HG02840 (cell line): Measurements from ENCODE around the gene FHIP2A.
"Not testable (repeated sequence)": the region's sequence is repeated elsewhere in the genome, so short reads cannot be mapped to it uniquely, and the experiment has no call there.

Experiments used
- ATAC-seq: cut with Tn5 transposase; IDR thresholded peaks from one replicate; pipeline ENCODE4 v1.9.1; 2021; ENCODE audit warnings: mild to moderate bottlenecking, moderate library complexity, moderate number of reproducible peaks; ENCODE audit not compliant: unreplicated experiment, low FRiP score

FHIP2A gene, protein sequence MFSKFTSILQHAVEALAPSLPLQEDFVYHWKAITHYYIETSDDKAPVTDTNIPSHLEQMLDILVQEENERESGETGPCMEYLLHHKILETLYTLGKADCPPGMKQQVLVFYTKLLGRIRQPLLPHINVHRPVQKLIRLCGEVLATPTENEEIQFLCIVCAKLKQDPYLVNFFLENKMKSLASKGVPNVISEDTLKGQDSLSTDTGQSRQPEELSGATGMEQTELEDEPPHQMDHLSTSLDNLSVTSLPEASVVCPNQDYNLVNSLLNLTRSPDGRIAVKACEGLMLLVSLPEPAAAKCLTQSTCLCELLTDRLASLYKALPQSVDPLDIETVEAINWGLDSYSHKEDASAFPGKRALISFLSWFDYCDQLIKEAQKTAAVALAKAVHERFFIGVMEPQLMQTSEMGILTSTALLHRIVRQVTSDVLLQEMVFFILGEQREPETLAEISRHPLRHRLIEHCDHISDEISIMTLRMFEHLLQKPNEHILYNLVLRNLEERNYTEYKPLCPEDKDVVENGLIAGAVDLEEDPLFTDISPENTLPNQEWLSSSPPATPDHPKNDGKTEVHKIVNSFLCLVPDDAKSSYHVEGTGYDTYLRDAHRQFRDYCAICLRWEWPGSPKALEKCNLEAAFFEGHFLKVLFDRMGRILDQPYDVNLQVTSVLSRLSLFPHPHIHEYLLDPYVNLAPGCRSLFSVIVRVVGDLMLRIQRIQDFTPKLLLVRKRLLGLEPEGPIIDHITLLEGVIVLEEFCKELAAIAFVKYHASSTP

DNA sequence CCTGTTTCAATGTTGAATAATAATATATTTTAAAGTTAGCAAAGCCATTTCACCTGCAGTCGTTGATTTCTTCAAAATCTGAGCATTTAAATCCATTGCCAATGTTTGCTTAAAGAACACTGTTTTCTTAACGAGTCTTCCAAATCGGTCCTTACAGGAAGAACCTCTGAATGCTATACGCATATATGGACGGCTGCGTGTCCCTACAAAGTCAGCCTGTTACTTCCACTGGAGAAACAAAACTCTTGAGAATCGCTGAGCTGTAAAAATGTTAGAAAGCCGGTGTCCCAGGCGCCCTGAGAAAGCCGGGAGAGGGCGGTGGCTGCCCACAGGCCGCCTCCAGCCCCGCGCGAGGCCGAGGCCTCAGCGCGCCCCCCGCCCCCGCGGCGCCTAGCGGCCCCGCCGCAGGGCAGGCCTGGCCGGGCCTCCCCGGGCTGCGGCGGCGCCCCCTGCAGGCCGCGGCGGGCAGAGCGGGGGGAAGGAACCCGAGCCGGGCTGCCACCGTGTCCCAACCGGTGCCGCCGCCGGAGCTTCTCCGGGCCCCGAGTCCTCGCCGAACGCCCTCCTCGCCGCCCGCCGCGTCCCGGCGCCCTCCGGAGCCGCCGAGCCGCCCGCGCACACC lies at the start of gene FHIP2A:
FHIP2A (plus strand) TSS at position 488 of the 622 bp plus-strand sequence. CDS start 299 bp downstream, outside the sequence.
- peak; percentile 75 for ATAC-seq

DNA sequence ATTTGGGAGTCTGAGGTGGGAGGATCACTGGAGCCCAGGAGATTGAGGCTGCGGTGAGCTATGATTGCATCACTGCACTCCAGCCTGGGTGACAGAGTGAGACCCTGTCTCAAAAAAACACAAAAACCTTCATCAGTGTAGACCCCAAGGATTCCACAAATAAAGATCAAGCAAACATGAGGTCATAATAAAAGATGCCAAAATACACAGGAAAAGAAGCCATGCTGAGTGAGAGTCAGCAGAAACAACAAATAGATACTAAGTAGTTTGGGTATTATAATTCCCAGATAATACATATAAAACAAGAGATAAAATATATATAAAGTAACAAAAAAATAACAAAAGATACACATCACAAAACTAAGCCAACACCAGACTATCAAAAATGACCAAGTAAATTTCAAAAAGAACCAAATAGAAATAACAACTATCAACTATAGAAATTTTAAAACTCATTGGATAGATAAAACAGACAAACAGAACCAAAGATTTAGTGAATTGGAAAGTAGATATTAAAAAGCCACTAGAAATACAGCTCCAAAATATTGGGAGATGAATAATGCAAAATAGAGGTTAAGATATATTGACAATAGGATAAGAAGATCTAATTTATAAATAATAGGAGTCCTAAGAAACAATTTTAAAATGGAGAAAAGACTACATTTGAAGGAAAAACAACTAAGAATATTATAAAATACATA lies 48.9 kb upstream of the FHIP2A start:
- no peak for ATAC-seq

DNA sequence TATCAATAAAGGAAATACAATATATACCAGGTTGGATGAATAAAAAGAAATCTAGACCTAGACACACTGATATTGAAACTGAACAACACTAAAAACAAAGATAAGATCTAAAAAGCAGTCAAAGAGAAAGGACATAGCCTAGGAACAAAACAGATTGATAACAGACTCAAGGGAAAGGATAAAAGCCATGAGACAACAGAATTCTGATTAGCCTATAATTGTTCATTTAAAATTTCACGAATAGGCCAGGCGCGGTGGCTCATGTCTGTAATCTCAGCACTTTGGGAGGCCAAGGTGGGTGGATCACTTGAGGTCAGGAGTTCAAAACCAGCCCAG lies 48.4 kb upstream of the FHIP2A start:
- no peak for ATAC-seq

DNA sequence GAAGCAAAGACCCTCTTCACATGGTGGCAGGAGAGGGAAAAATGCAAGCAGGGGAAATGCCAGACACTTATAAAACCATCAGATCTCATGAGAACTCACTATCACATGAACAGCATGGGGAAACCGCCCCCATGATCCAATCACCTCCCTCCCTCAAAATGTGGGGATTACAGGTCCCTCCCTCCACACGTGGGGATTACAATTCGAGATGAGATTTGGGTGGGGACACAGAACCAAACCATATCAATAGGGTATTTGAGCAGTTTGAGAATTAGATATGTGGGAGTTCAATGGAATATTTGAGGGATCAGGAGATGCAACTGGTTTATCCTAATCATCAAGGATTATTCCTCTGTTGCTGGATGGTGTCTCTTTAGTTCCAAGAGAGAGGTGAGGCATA lies 46.5 kb upstream of the FHIP2A start:
- not testable (repeated sequence) for ATAC-seq

DNA sequence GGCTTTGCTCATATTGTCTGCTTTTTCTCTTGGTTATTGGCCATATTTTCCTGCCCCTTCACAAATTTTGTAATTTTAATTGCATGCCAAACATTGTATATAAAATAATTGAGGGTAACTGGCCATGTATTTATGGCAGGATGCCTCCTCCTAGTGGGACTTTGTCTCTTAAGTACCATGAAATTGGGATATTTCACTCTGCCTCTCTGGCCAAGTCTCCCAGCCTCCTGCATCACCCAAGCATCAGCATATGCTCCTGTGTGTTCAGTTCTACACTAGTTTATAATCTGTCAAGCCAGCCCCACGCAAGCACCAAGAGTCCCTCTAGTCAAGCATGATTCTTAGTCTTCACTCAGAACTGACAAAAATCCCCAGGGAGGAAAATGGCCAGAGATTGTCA lies 44.2 kb upstream of the FHIP2A start:
- no peak for ATAC-seq

DNA sequence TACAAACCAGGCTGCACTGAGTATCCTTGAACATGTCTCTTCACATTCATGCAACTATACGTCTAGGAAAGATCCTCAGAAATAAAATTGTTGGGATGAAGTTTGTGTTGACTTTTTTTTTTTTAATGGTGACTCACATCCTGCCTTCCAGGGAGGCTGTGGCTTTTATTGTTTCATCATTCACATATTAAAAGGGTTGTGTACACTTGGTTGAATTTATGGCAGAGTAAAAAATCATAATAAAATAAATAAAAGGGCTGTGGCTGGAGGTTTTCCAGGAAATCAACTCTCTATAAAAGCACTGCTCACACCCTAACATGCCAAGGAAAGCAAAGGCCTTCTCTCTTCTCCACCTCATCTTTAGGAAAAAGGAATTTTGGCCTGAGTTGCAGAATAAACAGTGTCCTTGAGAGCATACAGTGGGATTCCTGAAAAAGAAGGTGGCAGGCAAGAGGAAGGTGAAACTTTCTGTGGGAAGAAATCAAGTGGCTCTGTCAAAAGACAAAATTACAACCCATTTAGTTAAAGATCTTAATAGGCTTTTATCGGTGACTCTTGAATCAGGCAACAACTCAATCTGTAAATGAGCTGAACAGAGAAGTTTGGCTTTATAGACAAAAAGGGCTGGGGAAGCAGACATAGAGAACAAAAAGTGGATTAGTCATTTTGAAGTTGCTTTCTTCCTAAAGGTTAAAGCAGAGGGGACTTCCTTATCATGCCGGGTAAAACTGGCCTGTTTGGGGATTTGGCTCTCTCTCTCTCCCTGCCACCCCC lies 41.6 kb upstream of the FHIP2A start:
- no peak for ATAC-seq

DNA sequence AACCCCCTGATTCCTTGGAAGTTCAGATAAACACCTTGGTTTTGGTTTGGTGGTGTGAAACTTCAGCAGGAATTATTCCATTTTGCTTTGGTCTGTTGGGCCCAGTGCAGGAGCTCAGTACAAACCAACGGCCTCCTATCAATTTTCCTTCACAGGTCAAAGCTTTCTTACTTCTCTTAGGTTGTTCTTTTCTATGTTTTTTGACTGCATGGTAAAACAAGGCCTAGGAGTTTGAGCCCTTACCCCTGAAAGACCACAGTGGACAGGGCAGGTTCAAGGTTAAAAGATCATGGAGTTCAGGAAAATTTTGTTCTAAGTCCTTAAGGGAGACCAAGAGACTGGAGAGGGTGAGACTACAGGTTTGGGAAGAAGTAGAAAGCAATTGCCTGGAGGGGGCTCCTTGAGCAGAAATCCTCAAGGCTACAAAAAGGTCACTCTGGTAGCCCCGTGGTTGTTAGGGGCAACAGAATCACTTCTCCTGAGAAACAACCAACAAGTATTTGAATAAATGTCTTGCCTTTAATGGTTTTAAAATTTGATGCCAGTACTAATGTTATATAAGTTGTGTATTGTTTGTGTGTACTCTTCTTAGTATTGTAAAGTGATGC lies 40.9 kb upstream of the FHIP2A start:
- ATAC-seq = no peak

DNA sequence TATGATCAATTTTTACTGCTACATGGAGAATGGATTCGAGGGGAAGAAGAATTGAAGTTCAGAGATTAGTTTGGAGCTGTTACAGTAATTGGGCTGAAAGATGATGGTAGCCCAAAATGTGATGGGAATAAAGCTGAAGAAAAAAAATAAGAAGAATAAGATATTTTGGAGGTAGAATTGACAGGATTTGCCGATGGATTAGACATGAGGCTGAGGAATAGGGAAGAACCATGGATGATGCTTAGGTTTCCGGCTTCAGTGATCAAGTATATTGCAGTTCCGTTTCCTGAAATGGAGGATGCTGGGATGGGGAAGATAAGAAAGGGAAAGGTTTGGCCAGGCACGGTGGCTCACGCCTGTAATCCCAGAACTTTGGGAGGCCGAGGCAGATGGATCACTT lies 38.9 kb upstream of the FHIP2A start:
- no peak for ATAC-seq

DNA sequence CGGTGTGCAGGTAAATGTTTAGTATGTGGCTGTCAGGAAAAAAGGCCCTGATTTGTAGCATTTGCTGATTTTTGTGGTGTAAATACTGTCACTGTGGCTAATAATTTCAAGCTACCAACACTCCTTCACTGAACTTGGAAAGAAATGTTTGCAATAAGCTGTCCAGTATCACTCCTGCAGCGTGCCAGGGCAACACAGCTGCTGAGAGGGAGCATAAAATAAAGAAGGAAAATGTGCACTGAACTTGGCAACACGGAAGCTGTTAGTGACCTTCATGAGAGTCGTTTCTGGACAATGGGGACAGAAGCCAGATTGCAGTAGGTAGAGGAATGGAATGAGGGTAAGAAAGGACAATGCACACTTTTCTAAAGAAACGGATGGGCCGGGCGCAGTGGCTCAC lies 37.9 kb upstream of the FHIP2A start:
- ATAC-seq = no peak

DNA sequence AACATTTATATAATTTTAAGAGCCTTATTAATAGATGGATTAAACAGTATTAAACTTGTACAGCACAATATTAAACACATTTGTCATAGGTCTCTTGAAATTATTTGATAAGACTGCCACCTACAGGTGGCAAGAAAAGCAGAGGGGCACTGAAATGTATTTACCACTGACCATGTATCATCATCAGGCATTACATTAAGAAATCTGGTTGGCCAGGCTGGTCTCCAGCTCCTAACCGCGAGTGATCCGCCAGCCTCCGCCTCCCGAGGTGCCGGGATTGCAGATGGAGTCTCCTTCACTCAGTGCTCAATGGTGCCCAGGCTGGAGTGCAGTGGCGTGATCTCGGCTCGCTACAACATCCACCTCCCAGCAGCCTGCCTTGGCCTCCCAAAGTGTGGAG lies 35.1 kb upstream of the FHIP2A start:
- not testable (repeated sequence) for ATAC-seq

DNA sequence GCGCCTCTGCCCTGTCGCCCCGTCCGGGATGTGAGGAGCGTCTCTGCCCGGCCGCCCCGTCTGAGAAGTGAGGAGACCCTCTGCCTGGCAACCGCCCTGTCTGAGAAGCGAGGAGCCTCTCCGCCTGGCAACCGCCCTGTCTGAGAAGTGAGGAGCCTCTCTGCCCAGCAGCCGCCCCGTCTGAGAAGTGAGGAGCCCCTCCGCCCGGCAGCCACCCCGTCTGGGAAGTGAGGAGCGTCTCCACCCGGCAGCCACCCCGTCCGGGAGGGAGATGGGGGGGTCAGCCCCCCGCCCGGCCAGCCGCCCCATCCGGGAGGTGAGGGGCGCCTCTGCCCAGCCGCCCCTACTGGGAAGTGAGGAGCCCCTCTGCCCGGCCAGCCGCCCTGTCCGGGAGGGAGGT lies 34.4 kb upstream of the FHIP2A start:
- not testable (repeated sequence) for ATAC-seq

DNA sequence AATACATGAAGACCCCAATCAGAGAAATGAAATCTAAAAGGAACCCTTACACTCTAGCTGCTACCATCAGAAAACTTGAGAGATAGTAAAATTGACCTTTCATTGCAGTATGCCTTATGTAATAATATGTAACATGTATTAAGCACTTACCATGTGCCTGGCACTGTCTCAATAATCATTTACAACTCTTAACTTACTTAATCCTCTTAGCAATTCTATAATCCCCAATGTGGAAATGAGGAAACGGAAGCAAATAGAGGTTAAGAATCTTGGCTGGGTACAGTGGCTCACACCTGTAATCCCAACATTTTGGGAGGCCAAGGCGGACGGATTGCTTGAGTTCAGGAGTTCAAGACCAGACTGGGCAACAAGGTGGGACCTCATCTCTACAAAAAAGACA lies 29.8 kb upstream of the FHIP2A start:
- ATAC-seq = no peak

DNA sequence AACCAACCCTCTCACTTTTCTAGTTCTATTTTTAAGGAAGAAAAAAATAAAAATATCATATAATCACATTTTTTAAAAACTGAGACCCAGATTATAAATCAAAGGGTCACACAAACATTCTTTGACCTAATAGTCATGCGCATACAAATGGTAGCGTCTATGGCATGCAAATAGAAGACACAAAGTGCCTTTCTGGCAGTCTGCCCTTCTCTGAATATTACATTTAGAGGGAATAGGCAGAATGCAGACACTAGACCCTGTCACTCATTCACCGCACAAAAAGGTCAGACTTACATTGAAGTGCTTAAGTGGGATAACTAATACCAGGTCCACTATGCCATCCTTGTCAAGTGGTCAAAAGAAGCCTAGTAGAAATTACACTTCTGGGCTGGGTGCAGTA lies 26.5 kb upstream of the FHIP2A start:
- no peak for ATAC-seq

DNA sequence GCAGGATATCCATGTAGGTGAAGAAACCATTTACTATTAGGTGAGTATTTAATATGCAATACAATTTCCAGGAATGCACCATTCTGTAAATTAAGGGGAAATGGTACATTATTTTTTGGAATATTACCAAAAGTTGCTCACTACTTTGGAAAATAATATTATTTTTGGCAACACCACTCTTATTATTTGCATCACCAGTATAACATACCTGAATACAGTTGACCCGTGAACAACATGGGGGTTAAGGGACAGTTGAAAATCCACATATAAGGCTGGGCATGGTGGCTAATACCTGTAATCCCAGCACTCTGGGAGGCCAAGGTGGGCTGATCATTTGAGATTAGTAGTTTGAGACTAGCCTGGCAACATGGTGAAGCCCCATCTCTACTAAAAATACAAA lies 21.2 kb upstream of the FHIP2A start:
- ATAC-seq = no peak

DNA sequence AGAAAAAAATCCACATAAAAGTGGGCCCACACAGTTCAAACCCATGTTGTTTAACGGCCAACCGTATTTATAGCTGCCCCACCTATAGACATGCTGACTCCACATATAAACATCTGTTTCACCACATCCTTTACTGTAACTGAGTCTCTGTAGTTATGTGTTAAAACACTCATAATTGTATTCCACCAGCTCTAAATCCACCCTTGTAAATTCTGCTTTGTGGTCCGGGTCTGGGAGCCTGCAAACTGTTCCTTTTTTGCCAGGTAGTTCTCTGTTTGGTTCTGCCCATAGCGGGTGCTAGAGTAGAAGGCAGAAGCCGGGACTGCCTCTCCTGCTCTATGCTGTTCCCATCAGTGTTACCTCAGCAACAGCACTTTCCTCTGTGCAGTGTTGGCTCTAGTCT lies 20.2 kb upstream of the FHIP2A start:
- ATAC-seq = no peak

DNA sequence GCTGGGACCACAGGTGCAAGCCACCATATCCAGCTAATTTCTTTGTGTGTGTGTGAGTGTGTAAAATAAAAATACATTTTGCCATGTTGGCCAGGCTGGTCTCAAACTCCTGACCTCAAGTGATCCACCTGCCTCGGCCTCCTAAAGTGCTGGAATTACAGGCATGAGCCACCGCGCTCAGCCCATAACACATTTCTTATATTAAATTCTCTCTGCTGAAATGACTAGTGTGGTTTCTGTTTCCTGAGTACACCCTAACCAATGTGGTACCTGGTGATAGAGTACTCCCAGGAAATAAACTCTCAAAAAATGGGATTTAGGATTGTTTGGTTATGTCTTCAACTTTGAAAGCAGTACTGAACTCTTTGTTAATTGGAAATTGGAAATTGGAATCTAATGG lies 19.4 kb upstream of the FHIP2A start:
- no peak for ATAC-seq

DNA sequence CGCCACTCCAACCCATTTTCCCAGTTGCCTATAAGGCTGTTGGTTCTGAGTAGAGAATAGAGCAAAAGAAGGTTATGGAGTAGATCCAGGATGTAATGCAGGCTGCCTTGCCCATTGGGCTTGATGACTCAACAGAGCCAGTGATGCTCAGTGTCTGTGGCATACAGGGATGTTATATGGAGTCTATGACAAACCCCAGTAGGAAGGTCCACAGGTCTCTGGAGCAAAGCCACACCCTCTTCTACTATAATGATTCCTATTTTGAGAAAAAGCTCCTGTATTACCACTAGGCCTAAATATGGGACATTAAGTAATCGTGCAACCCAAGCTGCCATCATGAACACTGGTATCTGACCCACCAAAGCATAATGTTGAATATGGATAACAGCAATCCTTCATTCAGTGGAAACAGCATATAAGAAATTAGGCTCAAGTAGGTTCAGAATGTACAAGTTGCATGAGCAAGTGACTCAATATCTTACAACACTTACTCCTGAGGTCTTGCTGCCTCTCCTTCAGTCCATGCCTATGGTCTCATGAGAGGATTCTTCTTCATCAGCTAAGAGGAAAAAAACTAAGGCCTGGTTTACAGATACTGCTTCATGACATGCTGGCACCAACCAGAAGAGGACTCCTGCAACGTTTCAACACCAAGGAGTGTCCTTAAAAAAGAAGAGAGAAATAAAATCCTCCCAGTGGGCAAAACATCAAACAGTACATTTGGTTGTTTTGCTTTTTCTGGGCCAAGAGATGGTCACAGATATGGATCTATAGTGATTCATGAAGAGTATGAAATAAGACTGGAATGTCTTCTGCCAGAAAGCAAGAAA lies 14.8 kb upstream of the FHIP2A start:
- ATAC-seq = no peak

DNA sequence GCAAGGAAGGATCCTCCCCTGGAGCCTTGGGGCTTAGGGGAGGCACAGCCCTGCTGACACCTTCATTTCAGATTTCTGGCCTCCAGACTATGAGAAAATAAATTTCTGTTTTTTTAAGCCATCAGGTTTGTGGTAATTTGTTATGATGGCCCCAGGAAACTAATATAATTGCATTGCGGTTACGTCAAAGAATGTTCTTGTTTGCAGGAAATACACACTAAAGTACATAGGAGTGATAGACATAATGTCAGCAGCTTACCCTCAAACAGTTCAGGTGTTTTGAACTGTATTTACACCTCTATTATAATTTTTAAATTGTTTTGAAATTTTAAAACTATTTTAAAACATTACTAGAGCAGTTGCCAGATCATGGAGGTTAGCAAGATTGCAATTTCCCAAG lies 12.6 kb upstream of the FHIP2A start:
- no peak for ATAC-seq

DNA sequence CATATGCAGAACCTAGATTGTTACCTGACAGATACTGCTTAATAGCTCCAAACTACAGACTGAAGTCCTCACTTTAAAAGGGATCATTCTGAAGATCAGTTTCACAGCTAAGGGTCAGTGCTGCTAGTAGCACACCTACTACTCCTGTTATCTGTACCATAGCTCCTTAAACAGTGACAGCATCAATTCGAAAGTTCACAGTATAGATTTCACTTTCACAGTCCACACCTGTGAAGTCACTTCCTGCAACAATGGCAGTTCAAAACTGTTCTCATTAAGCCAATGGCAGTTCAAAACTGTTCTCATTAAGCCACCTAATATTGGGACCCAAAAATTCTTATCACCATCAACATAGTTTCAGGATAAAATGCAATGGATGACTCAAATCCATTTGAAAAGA lies 10.7 kb upstream of the FHIP2A start:
- peak; percentile 100 for ATAC-seq
